SW480 (cell line): ENCODE measurements around the gene PLA1A.

ENCODE experiments used
- DNase-seq: peaks from one replicate; pipeline ENCODE4 v3.0.0-alpha.2; 2016; ENCODE audit warnings: low spot score

The PLA1A gene

GRCh38 chr3:119608405-119609000 lies 10.8 kb downstream of the PLA1A start:
- DNase-seq, result no peak

GRCh38 chr3:119609301-119609700 lies 11.6 kb downstream of the PLA1A start:
- no peak for DNase-seq

GRCh38 chr3:119611664-119612063 lies 14.0 kb downstream of the PLA1A start:
- no peak for DNase-seq

GRCh38 chr3:119613201-119613600 lies 15.5 kb downstream of the PLA1A start:
- DNase-seq, result no peak

GRCh38 chr3:119613872-119614271 lies 16.2 kb downstream of the PLA1A start:
- no peak for DNase-seq

- no peak for DNase-seq
Observed at GRCh38 chr3:119616056-119616455, 18.4 kb downstream of the PLA1A start.

GRCh38 chr3:119619094-119619493 lies 21.4 kb downstream of the PLA1A start:
- DNase-seq, result no peak

GRCh38 chr3:119620899-119621298 lies 23.2 kb downstream of the PLA1A start:
- no peak for DNase-seq

- no peak for DNase-seq
Observed at GRCh38 chr3:119624002-119624720, 26.5 kb downstream of the PLA1A start.

GRCh38 chr3:119625451-119626153 lies 27.9 kb downstream of the PLA1A start:
- DNase-seq, result no peak

- no peak for DNase-seq
Observed at GRCh38 chr3:119626196-119626595, 28.5 kb downstream of the PLA1A start.

- no peak for DNase-seq
Observed at GRCh38 chr3:119627461-119627860, 29.8 kb downstream of the PLA1A start.

GRCh38 chr3:119628390-119628789 lies 30.7 kb downstream of the PLA1A start:
- no peak for DNase-seq

GRCh38 chr3:119628816-119629445 lies 31.2 kb downstream of the PLA1A start:
- peak; percentile 40 for DNase-seq

- no peak for DNase-seq
Observed at GRCh38 chr3:119630128-119630879, 32.6 kb downstream of the PLA1A start.

- no peak for DNase-seq
Observed at GRCh38 chr3:119630880-119631329, 33.2 kb downstream of the PLA1A start.

- no peak for DNase-seq
Observed at GRCh38 chr3:119631516-119631915, 33.8 kb downstream of the PLA1A start.

- DNase-seq, result no peak
Observed at GRCh38 chr3:119632216-119632615, 34.5 kb downstream of the PLA1A start.

- DNase-seq, result no peak
Observed at GRCh38 chr3:119632829-119633228, 35.1 kb downstream of the PLA1A start.

- no peak for DNase-seq
Observed at GRCh38 chr3:119635719-119636118, 38.0 kb downstream of the PLA1A start.

- DNase-seq, result no peak
Observed at GRCh38 chr3:119636249-119636648, 38.6 kb downstream of the PLA1A start.
